ENCODE data around the gene KRTAP3-3.

DNA sequence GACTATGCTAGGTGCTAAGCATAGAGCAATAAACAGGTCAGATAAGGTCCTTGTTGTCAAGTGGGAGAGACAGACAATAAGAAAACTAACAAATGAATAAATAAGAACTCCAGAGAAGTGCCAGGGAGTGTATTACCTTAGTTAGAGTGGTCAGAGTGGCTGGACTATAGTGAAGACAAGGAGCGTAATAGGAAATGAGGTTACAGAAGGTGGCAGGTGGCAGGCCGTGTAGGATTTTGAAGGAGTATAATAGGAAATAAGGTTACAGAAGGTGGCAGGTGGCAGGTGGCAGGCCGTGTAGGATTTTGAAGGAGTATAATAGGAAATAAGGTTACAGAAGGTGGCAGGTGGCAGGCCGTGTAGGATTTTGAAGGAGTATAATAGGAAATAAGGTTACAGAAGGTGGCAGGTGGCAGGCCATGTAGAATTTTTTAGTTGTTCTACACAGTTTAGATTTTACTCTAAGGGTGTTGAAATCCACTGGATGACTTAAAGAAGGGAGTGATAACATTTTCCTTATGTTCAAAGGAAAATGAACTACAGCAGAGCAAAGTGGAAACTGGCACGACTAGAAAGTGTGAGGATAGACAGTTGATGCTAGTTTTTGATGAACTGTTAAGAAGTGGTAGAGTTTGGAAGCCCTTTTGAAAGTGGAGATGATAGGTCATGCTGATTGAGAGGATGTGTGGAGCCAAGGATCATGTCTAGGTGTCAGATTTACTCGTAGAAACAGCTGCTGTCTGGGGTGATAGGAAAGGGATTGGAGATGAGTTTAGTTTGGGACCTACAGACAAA lies 18.6 kb upstream of the KRTAP3-3 start:
- TF ChIP-seq, protein P1, sequence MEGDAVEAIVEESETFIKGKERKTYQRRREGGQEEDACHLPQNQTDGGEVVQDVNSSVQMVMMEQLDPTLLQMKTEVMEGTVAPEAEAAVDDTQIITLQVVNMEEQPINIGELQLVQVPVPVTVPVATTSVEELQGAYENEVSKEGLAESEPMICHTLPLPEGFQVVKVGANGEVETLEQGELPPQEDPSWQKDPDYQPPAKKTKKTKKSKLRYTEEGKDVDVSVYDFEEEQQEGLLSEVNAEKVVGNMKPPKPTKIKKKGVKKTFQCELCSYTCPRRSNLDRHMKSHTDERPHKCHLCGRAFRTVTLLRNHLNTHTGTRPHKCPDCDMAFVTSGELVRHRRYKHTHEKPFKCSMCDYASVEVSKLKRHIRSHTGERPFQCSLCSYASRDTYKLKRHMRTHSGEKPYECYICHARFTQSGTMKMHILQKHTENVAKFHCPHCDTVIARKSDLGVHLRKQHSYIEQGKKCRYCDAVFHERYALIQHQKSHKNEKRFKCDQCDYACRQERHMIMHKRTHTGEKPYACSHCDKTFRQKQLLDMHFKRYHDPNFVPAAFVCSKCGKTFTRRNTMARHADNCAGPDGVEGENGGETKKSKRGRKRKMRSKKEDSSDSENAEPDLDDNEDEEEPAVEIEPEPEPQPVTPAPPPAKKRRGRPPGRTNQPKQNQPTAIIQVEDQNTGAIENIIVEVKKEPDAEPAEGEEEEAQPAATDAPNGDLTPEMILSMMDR (IDR thresholded peaks at IDR 0.05), result no peak
- TF ChIP-seq POLR2AphosphoS5 (IDR thresholded peaks at IDR 0.05; ENCODE audit: insufficient read depth in 1 of 2, low read depth in 1 of 2), result no peak
